ENCODE measurements around the gene ANKRD28.
A peak's percentile ranks its signal among the peaks of the same experiment; 100 is the strongest.

Gene ANKRD28

GRCh38 chr3:15635121-15635661, 162.6 kb downstream of the ANKRD28 start:
- H3K4me3 ChIP-seq (ENCODE audit: low read depth, low read length) = no peak overlapping the region
- no peak for TF ChIP-seq CTCF (IDR thresholded peaks at IDR 0.05; ENCODE audit: control insufficient read depth, extremely low read depth, insufficient read depth)
- DNase-seq (ENCODE audit: low read depth) = no peak

- no peak for DNase-seq (ENCODE audit: low read depth)
- TF ChIP-seq CTCF (IDR thresholded peaks at IDR 0.05; ENCODE audit: control insufficient read depth, extremely low read depth, insufficient read depth) = no peak
- H3K4me3 ChIP-seq (ENCODE audit: low read depth, low read length) = no peak overlapping the region; the same call in 1 of the 2 replicates
Observed at GRCh38 chr3:15634671-15635070, 163.1 kb downstream of the ANKRD28 start.

- no peak for TF ChIP-seq CTCF (IDR thresholded peaks at IDR 0.05; ENCODE audit: control insufficient read depth, extremely low read depth, insufficient read depth)
- H3K4me3 ChIP-seq (ENCODE audit: low read depth, low read length) = no peak overlapping the region; the same call in 1 of the 2 replicates
- peak; percentile 88 for DNase-seq (ENCODE audit: low read depth)
Observed at GRCh38 chr3:15633766-15634598, 163.8 kb downstream of the ANKRD28 start.

- TF ChIP-seq CTCF (IDR thresholded peaks at IDR 0.05; ENCODE audit: control insufficient read depth, extremely low read depth, insufficient read depth) = no peak
- DNase-seq (ENCODE audit: low read depth) = no peak
- H3K4me3 ChIP-seq (ENCODE audit: low read depth, low read length) = no peak overlapping the region
Observed at GRCh38 chr3:15633159-15633558, 164.6 kb downstream of the ANKRD28 start.

GRCh38 chr3:15632212-15632580, 165.6 kb downstream of the ANKRD28 start:
- TF ChIP-seq CTCF (IDR thresholded peaks at IDR 0.05; ENCODE audit: control insufficient read depth, extremely low read depth, insufficient read depth) = no peak
- DNase-seq (ENCODE audit: low read depth) = no peak
- no peak overlapping the region for H3K4me3 ChIP-seq (ENCODE audit: low read depth, low read length)

GRCh38 chr3:15631426-15632211, 166.2 kb downstream of the ANKRD28 start:
- no peak for TF ChIP-seq CTCF (IDR thresholded peaks at IDR 0.05; ENCODE audit: control insufficient read depth, extremely low read depth, insufficient read depth)
- DNase-seq (ENCODE audit: low read depth) = no peak
- H3K4me3 ChIP-seq (ENCODE audit: low read depth, low read length) = no peak overlapping the region
